HG02623 (cell line): ENCODE measurements around the gene AGAP1.

Experiments
- ATAC-seq: cut with Tn5 transposase; IDR thresholded peaks from one replicate; pipeline ENCODE4 v1.9.1; 2021; ENCODE audit warnings: moderate library complexity; ENCODE audit not compliant: unreplicated experiment

Gene AGAP1

DNA sequence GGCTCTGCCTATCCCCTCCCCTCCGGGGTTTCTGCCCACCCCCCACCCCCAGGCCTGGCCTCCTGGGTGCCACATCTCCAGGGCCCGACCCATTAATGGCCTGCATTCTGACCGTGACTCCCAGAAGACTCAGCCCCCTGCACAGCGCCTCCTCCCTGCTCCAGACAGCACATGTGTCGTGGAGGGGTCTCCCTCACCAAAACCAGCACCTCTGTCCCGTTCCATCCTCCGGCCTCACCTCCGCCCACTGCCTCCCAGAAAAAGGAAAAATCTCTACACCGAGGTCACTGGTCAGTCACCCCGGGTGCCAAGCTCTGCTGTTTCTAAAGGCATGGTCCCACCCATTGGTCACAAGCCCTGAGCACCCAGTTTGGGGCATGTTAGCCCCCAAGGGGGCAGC, 609.1 kb downstream of the AGAP1 start:
- ATAC-seq: no peak

DNA sequence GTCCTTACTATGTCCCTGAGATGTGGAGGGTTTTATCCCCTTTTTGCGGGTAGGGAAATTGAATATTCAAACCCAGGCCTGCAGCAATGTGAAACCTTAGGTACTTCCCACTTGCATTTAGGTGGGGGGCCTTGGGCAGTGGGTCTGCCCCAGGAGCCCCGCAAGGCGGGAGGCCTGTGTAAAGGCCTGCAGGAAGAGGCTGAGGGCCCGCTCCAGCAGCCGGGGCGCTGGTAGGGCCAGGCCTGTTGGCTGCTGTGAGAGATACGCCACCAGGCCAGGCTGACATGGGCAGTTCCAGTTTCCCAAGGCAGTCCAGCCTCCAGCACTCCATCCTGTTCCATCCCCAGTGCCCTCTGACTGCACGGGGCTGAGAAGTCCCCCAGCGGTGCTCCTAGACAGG, 610.1 kb downstream of the AGAP1 start:
- ATAC-seq: no peak

DNA sequence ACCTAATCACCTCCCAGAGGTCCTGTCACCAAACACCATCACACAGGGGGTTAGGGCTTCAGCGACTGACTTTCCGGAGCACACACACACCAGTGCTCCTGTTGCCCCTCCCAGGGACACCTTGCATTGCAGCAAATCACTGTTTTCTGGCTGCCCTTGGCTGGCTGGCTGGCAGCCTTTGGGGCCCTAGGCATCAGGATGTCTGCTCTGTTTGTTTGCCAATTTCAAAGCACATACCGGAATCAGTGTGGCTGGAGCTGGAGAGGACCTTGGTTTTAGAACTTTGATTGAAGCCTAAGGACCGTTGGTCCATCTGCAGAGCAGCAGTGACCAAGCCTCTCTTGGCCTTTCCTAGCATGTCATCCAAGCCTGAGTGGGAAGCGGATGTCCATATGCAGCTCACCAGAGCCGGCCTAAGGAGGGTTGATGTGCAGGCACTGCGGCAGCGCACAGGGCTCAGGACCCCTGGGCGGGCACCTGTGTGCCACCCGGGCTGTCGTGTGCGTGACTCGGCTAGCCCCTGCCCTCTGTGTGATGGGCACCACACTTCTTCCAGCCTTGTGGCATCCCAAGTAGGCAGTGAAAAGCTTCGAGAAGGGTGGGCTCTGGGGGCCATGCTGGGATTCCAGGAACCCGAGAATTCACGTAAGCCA, 612.2 kb downstream of the AGAP1 start:
- ATAC-seq: no peak

DNA sequence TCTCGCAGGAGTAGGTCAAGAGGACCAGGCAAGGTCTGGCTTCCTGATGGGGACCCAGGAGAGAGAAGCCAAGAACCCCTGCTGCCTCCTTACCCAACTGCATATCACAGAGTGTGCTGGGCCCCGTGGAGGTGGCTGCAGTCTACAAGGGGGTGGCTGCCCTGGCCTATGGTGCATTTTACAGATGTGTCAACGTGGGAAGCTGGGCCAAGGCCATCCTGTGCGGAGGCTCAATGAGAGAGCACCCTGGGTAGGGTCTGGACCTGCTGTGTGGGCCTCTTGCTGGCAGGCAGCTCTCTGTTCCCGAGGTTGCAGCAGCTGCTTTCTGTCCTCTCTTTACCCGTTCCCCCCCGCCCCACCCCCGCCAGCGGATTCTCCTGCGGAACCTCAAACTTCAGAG, 612.9 kb downstream of the AGAP1 start:
- ATAC-seq: no peak

DNA sequence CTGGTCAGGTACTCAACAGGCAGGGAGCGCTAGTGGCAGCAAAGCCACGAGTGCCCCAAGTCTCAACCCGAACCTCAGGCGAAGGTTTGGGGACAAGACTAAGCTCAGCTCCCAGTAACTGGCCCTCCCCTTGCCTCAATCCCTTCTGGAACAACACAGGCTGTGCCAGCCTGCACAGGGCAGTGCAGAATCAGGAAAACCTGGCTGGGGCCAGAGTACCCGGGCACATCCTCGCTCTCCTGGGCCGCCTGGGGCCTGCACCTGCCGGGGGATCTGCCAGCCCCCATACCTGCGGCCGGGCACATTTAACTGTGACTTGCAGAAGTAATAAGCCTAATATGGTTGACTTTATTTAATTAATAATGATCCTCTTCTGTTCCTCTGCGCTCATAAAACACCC, 613.7 kb downstream of the AGAP1 start:
- ATAC-seq: no peak

DNA sequence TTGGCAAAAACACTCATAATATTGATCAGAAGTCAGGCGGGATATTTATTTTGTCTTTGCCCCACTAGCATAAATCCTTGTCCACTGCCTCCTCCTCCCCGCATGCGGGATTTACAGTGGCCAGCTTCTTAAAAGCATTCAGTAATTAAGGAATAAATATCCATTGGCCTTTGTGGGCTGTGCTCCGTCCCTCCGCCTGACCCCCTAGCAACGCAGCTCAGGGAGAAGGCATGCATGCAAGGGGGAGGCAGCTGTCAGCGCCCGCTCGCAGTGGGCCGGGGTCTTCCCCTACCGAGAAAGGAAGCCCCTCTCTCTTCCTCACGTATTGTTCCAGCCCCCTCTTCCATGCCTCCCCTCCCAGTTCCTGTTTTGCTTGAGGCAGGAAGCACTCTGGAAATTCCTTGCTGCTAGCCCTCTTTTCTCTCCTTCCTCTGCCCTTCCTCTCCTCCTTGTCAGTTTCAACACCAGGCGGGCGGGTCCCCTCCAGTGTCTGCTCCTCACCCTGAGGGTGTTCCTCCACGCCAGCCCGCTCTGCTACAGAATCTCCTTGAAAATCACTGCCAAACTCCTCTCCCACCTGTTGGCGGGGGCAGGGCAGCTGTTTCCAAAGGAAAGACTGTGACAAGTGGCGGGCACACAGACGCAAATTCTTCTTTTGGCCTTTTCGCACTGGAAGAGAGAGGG, 614.2 kb downstream of the AGAP1 start:
- ATAC-seq: no peak

DNA sequence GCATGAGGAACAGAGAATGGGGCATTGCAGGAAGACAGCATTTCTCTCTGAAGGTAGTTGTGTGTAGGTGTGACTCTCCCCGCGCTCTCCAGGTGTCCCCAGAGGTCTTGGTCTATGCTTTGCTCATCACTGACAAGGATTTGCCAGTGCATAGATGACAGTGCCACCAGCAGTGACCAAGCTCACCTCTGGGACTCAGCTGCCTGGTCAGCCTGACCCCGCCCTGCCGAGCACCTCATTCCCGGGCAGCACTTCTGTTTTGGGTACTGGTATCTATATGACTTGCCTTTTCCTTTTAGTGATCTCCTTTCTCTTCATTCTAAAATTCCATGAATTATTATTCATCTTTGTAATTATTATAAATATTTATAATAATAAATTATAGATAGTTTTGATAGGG, 615.2 kb downstream of the AGAP1 start:
- ATAC-seq: no peak

DNA sequence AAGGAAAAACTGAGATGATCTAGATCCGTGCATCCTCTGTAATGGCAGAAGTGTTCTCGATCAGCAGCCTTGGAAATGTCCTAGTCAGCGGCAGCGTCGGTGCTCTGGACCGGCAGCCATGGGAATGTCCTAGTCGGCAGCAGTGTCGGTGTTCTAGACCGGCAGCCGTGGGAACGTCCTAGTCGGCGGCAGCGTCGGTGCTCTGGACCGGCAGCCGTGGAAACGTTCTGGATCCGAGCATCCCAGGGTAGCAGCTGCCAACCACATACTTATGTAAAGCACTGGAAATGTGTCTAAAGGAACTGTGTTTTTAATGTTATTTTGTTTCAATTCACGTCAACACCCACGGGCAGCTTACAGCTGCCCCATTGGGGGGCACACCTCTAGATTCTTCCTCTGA, 615.6 kb downstream of the AGAP1 start:
- ATAC-seq: no peak

DNA sequence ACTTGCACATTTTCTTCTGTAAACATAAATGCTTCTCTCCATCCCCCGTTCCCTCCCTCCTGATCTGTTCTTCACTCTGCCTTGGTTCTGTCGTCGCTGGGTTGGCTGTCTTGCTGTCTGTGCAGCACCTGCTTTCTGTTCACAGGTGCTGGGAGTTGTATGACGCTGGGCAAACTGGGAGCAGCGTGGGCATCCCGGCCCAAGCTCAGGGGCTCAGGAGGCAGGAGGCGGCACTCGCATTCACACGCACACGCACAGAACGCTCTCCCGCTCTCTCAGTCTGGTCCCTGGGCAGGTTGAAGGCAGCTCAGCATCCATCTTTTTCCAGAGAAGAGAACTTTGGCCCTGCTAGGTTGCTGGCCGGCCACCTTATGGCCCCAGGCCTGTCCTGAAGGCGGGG, 618.6 kb downstream of the AGAP1 start:
- no peak for ATAC-seq

DNA sequence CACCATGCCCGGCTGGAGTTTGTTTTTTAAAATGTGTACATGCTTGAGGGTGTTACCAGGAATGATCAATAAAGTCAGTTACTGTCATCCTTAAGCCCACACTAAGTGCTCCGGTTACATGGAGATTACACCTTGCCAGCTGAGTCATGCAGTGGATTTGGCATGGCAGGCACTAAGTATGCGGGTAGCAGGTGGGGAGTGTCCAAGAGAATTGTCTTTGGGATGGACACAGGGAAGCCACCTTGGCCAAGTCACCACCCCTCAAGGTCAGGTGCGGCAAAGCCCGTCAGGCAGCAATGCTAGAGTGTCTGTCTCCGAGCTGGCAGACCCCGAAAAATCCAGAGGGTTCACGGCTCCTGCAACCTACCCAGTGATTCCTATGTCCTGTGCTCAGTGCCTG, 619.6 kb downstream of the AGAP1 start:
- ATAC-seq: no peak

DNA sequence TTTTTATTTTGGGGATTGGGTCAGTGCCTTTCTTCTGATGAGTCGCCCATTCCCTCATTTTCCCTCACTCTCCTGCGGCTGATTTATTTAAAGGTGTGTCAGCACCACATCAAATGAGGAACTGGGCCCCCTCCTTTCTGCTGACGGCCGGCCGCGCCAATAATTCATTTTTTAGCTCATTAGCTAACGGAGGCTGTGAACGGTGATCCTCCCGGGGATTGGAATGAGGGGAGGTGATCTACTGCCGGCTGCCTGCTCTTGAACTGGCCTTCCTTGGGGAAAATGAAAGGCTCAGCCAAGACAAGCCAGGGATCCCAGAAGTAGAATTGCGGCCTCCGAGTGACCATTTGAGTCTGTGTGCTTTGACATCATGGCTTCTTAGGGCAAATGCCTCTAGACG, 620.1 kb downstream of the AGAP1 start:
- no peak for ATAC-seq

DNA sequence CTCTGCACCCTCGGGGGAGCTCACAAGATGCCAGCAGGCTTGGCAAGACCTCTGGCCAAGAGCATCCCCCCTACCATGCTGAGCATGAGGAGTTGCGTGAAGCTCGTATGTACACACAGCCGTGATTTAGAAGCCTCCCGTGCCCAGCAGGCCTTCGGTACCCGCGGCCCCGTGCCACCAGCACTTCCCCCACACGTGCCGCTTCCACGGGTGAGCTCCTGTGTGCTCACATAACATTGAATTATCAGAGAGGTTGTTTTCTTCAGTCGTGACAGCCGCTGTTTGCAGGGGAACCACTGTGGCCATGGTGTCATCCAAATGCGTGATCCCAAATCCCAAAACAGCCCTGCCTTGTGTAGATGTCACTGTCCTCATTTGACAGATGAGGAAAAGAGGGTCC, 621.1 kb downstream of the AGAP1 start:
- no peak for ATAC-seq

DNA sequence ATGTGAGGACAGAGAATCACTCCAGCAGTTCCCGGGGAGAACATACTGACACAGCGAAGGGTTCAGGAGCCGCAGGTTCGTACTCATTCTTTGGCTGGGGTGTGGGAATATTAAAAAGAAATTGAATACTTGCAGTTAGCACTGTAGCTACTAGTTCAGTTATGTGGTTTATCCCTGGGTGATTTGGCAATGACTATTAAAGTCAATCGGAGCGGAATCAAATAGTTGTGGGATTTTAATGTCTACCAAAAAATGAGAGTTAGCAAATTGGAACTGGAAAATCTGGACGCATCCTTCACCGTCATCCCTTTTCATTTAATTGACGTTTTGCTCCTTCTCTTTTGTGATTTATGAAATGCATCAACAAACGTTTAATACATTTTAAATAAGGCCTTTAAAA, 623.6 kb downstream of the AGAP1 start:
- ATAC-seq: no peak

DNA sequence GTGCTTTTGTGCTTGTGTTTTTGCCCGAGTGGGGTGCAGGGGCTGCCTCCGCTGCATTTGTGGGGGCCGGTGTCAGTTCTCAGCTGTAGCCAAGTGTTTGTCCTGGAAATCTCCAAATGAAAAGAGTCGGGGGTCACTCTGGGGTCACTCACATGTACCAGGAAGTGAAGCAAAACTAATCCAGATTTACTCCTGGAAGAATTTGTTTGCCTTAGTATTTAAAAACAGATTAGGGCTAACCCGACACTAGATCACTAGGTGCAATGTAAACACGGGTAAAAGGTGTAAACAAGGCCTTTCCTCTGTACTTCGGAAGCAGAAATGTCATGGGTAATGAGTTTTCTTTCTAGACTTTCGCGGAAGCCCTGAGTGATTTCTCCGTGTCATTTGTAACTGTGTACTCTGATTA, 624.0 kb downstream of the AGAP1 start:
- ATAC-seq: no peak

DNA sequence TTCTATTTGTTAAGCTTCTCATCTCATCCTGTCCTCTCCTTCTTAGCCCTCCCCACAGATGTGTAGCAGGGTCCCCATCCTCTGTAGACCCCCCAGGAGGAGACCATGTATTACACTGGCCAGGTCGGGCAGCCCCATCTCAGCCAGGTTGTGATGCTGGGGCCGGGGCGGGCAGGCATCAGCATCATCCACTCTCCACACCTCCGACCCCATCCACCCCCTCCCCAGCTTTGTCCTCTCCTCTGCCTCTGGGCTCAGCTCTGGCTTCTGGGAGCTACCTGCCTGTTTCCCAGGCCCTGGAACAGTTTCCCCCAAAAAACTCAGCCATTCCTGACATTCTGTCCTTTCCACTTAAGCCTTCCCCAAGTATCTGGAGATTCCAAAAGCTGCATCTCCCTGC, 625.2 kb downstream of the AGAP1 start:
- ATAC-seq: no peak

DNA sequence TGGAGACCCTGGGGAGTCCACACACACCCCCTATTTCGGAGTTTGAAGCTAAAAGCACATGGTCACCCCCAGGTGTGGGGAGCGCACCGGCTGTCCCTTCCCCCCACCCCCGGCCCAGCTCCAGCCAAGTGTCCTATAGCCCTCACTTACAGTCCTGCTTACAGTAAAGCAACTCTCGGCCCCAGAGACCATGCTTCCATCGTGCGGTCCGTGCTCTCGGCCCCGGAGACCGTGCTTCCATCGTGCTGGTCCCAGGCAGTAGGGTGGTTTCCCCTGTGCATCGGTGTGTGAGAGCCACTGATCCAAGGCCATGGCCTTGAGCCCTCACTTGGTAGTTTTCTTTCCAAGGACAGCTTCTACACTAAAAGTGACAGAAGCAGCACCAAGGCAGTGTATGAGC, 625.6 kb downstream of the AGAP1 start:
- no peak for ATAC-seq

DNA sequence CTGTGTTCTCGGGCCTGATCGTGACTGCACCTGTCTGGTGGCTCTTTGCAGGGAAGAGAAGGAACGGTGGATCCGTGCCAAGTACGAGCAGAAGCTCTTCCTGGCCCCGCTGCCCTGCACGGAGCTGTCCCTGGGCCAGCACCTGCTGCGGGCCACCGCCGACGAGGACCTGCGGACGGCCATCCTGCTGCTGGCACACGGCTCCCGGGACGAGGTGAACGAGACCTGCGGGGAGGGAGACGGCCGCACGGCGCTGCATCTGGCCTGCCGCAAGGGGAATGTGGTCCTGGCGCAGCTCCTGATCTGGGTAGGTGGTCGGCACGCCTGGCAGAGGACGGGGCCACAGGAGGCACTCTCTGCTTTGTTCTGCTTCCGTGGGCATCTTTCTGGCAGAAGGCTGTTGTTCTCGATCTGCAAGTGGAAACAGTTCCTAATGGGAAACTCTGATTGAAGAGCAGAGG, 626.3 kb downstream of the AGAP1 start:
- ATAC-seq: no peak

DNA sequence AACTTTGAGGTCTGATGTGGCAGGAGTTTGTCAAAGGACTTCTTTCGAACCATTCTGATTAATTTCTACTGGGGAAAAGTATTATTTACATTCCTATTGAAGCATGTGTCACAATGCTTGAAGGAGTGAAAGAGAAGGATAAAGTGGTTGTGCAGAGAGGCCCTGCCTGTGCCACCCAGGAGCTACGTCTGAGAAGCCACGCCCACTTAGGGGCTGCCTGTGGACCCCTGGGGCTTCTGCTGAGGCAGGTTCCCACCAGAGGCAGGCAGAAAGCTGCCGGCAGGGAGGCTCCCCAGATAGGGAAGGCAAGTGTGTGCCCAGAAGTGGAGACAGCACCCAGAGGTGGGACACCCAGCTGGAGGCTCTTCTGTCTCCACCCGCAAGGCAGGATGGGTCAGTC, 627.0 kb downstream of the AGAP1 start:
- no peak for ATAC-seq

DNA sequence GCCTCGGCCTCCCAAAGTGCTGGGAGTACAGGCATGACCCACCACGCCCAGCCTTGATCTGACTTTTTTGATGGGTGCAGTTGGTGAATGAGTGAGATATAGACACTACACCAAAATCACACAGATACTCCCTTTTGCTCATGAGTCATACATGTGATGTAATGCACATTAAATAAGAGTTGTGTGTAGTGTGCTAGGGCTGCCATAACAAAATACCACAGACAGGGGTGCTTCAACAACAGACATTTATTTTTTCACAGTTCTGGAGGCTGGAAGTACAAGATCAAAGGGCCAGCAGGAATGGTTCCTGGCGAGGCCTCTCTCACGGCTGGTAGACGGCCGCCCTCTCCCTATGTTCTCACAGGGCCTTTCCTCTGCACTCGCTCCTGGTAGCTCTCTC, 627.7 kb downstream of the AGAP1 start:
- ATAC-seq: no peak

DNA sequence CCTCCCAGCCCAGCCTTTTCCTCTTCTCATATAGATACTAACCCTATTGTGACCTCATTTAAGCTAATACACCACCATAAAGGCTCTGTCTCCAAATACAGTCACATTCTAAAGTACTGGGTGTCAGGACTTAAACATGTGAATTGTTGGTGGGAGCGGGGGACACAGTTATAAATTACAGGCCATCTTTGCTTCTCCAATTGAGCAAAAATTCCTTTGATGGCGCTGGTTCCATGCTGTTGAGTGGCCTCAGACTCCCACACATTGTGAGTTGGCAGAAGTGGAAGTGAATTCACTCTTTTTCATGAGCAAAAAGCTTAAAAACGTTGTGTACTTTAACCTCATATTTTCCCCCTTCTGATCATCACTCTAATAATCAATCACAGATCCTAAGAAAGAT, 628.4 kb downstream of the AGAP1 start:
- no peak for ATAC-seq

DNA sequence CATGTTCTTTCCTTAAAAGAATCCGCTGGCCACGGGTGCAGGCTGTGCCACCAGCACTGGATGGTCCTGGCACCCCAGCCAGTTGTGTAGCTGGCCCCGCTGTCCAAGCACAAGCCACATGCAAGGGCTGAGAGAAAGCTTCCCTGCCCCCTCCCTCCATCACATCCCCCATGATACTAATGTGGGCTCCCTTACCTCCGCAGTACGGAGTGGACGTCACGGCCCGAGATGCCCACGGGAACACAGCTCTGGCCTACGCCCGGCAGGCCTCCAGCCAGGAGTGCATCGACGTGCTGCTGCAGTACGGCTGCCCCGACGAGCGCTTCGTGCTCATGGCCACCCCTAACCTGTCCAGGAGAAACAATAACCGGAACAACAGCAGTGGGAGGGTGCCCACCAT, 629.9 kb downstream of the AGAP1 start:
- ATAC-seq: no peak

DNA sequence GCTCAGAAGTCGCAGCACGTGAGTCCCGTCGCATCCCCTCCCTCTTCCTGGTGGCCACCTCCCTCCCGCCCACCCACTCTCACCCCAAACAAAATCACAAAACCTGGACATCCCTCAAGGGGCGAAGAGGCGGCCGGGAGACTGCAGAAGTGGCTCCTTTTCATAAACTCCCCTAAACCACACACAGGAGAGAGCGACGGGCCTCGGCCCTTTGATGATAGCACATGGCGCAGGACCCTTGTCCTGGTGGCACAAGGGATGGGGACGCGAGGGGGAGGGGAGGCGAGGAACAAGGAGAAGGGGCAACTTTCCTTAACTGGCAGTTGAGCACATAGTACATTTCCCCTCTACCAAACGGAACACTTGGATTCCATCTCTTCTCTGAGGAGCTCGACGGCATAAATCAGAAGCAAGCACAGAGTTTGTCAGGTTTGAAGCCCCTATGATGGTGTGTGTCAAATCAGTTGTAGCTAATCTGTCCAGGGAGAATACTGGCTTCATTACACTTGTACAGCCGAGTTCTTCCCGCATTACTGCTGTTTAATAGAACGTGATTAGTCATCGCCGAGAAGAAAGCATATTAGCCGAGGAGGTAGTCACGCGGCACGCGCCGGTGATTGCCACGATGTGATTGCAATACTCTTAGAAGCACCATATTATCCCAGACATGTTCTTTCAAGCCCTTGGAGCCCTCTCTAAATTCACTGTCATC, 630.5 kb downstream of the AGAP1 start:
- ATAC-seq: no peak
